Measurements from ENCODE around the gene ILKAP.
A peak's percentile ranks its signal among the peaks of the same experiment; 100 is the strongest.

Gene ILKAP

DNA sequence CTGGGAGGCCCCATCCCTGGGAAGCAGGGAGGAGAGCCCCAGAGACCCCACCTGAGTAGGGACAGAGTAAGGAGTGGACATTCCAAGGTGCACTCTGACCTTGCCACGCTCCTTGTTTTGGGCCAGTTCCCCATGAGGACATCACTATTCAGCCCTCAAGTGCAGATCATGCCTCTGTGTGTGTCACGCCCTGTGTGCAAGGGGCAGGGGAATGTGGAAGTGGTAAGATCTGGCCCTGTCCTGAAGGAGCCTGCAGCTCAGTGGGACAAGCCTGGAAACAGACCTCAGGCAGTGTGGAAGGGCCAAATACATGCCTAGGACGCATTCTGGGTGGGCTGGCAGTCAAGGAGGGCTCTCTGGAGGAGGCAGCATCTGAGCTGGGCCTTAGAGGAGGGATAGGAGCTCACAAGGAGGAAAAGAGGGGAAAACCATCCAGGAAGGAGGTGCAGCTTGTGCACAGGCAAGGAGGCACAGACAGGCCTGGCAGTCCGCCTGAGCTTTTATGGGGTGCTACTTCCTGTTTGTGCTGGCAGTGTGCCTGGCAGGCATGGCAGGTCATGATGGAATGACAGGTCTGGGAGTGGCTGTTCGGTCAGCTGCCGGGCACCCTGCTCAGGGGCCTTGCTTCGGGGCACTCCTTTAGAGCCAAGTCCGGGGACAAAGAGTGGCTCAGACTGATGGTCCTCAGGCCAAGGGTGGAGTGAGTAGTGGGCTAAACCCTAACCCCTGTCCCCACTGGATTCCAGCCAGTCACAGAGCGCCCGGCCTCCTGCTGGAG is 61.8 kb downstream of the ILKAP start:
- TF ChIP-seq GATA1 (IDR thresholded peaks at IDR 0.05; ENCODE audit: low read depth, low read length): no peak
- no peak for TF ChIP-seq POLR2A (IDR thresholded peaks at IDR 0.05; ENCODE audit: low read length)

DNA sequence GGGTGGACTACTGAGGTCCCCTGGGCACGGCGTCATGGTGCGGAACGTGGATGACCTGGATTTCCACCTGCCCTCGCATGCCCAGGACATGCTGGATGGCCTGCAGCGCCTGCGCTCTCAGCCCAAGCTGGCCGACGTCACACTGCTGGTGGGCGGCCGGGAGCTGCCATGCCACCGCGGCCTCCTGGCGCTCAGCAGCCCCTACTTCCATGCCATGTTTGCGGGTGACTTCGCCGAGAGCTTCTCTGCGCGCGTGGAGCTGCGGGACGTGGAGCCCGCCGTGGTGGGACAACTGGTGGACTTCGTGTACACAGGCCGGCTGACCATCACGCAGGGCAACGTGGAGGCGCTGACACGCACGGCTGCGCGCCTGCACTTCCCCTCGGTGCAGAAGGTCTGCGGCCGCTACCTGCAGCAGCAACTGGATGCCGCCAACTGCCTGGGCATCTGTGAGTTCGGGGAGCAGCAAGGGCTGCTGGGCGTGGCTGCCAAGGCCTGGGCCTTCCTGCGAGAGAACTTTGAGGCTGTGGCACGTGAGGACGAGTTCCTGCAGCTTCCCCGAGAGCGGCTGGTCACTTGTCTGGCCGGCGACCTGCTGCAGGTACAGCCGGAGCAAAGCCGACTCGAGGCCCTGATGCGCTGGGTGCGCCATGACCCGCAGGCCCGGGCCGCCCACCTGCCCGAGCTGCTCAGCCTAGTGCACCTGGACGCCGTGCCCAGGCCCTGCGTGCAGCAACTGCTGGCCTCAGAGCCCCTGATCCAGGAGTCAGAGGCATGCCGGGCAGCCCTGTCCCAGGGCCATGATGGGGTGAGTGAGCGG is 62.6 kb downstream of the ILKAP start:
- no peak for TF ChIP-seq POLR2A (IDR thresholded peaks at IDR 0.05; ENCODE audit: low read length)
- no peak for TF ChIP-seq GATA1 (IDR thresholded peaks at IDR 0.05; ENCODE audit: low read depth, low read length)
- DNase-seq: no peak

More for the DNA sequence above, 61.8 kb downstream of the ILKAP start:
- peak in 1 of 2 experiments; percentile 21 for DNase-seq

DNA sequence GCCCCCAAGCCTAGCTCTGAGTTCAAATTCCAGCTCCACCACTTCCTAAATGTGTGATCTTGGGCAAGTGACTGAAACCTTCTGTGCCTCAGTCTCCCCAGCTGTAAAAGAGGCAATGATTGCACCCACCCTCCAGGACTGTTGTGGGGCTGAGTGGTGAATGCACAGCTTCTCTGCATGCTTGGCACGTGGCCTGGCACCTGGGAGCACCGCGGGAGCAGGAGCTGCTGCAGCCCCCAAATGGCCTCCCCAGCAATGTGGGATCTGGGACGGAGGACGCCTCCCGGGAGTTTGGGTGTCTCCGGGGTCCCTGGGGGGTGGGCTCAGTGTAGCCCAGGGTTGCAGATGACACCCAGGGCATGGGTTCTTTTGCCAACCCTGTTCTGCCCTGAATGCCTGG is 63.5 kb downstream of the ILKAP start:
- TF ChIP-seq GATA1 (IDR thresholded peaks at IDR 0.05; ENCODE audit: low read depth, low read length) (no peak), POLR2A (IDR thresholded peaks at IDR 0.05; ENCODE audit: low read length) (no peak)
- DNase-seq: no peak

DNA sequence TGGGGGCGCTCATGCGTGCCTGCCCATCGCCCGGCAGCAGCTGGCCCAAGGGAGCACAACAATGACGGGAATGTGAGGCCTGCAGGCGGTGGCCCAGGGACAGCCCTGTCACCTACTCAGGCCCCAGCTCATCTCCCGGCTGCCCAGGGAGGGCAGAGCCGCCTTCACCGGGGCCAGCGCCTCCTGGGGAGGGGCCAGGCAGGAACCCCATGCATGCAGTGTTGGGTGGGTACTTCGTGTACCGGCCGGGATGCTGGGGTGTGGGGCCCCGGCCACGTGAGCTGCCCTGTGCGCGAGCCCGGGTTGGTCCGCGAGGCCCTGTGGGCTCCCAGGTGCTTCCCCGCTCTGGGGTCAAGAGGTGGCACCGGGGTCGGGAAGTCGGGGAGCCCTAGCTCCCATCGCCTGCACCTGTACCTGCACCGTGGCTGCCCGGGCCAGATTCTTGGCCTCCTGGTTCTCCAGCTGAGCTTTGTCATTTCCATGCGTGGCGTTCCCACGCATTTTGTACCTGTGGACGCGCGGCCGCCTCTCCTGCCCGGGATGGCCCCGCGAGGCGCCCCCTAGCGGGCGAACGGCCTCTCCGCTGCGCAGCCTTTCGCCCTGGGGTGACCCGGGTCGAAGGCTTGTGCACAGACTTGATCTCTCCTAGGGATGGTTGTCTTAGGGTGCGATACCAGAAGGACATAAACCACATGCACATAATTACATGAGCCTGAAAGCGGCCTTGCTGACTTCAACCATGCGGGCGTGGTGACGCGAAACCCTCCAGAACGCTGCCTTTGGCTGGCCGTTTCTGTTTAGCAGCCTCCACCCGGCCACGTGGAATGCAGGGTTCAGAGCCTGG is 64.1 kb downstream of the ILKAP start:
- TF ChIP-seq GATA1 (IDR thresholded peaks at IDR 0.05; ENCODE audit: low read depth, low read length): no peak
- peak; percentile 51 to 70 for DNase-seq

DNA sequence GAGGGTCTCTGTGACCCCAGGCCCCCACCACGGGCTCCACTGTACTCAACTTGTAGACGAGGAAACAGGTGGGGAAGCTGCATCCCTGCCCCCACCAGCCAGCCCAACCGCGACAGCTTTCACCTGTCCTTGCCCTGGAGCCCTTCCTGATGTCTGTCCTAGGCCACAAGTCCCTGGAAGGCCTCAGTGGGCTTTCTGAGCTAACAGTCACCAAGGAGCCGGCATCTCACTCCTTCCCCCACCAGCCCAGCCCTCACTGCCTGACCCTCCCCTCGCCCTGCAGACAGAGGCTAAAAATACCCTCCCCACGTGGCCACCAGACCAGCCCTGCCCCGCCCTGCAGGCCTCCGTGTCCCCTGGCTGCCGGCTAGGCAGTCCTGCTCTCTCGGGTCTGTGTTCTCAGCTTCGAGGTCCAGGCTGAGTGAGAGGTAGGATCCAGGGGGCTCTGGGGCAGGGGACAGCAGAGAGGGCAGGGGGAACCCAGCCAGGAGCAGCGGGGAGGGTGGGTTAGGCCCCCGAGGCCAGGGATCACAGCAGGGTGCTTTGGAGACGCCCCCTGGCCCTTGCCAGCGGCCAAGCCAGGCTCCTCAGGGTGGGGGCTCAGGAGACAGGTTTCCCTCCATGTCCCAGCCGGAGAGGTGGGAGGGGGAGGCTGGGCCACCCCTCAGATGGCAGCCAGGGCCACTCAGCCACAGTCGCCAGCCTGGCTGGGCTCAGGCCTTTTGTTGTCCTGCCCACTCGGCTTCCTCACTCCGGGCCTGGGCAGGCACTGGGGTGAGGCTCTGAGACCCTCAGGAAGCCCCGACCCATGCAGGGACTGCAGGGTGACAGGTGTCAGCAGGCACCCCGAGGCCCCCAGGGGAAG is 64.9 kb downstream of the ILKAP start, which contains the start of gene KLHL30:
KLHL30 (plus strand) TSS at position 338 of the 865 bp plus-strand sequence. CDS start 2,087 bp downstream, outside the sequence.
- TF ChIP-seq POLR2A (IDR thresholded peaks at IDR 0.05; ENCODE audit: low read length) (no peak), GATA1 (IDR thresholded peaks at IDR 0.05; ENCODE audit: low read depth, low read length) (no peak)
- no peak for DNase-seq

DNA sequence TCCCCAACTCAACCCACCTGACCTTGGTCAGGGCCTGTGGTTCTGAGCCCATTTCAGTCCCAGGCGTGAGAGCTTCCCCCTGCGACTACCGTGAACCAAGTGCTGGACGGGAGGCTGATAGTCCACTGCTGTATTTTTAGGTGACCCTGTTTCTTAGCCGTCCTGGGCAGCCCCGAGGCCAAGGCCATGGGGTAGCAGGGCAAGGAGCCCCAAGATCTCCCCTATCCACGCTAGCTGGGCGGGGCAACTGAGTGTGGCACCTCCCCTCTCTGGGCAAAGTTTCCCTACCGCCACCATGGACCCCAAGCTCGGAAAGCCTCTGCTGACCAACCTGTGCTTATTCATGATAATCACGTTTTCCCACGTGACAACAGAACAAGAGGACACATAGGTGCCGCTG is 65.6 kb downstream of the ILKAP start:
- TF ChIP-seq POLR2A (IDR thresholded peaks at IDR 0.05; ENCODE audit: low read length) (no peak), GATA1 (IDR thresholded peaks at IDR 0.05; ENCODE audit: low read depth, low read length) (no peak)

DNA sequence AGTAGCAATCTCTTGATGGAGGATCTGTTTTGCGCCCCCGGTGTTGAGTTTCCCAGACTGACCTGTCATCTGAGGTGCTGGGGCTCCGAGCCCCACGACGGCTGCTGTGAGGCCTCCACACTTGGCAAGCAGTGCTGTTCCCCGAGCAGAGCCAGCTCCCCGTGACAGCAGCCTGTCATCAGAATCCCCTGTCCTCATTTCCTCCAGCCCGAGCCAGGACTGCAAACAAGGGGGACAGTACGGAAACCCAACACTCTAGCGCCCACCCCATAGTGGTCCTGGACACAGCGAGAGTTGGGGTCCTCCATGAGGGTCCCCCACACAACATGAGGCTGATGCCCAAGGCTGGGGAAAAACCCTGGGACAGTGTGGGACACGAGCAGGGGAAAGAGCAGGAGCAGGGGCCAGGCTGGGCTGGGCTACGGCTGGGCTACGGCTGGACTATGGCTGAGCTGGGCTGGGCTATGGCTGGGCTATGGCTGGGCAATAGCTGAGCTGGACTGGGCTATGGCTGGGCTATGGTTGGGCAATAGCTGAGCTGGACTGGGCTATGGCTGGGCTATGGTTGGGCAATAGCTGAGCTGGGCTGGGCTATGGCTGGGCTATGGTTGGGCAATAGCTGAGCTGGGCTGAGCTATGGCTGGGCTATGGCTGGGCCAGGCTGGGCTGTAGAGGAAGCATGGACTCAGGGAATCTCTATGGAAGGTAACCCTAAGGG is 66.5 kb downstream of the ILKAP start:
- no peak for TF ChIP-seq GATA1 (IDR thresholded peaks at IDR 0.05; ENCODE audit: low read depth, low read length)
- TF ChIP-seq POLR2A (IDR thresholded peaks at IDR 0.05; ENCODE audit: low read length): no peak
- no peak for DNase-seq

More for the DNA sequence above, 65.6 kb downstream of the ILKAP start:
- DNase-seq: no peak

DNA sequence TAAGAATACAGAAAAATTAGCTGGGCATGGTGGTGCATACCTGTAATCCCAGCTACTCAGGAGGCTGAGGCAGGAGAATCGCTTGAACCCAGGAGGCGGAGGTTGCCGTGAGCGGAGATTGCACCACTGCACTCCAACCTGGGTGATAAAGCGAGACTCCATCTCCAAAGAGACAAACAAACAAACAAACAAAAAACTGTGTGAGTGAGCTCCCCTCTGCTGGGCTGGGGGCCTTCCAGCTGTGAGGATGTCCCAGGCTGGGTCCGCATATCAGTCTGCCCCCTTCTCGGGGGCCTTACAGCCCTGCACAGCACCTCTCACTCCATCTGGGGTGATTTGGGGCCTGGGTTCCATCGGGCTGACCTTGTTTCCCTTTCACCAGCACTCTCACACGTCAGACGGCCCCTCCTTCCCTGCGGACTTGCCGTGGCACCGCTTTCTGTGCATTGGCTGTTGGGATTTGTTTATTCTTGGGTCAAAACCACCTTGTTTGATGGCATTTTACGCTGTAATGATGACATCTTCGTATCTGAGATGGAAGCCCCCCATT is 67.8 kb downstream of the ILKAP start:
- TF ChIP-seq GATA1 (IDR thresholded peaks at IDR 0.05; ENCODE audit: low read depth, low read length) (no peak), POLR2A (IDR thresholded peaks at IDR 0.05; ENCODE audit: low read length) (no peak)
- no peak for DNase-seq

DNA sequence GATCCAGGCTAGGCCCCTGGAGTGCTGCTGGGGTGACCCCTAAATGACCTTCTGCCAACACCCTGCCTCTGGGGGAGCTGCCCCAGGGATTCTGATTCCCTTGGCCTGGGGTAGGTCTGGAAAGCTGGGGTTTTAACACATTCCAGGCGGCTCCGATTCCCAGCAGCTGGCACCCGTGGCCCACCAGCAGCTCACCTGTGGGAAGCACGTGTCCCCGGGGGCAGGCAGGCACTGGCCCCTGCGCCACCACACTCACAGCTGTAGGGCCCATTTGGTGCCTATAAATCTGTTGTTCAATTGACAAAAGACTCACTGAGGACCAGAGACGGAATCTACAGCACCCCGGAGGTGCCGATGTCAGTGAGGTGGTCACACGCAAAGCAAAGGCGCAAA is 69.1 kb downstream of the ILKAP start:
- TF ChIP-seq GATA1 (IDR thresholded peaks at IDR 0.05; ENCODE audit: low read depth, low read length) (no peak), POLR2A (IDR thresholded peaks at IDR 0.05; ENCODE audit: low read length) (no peak)
- DNase-seq: no peak

DNA sequence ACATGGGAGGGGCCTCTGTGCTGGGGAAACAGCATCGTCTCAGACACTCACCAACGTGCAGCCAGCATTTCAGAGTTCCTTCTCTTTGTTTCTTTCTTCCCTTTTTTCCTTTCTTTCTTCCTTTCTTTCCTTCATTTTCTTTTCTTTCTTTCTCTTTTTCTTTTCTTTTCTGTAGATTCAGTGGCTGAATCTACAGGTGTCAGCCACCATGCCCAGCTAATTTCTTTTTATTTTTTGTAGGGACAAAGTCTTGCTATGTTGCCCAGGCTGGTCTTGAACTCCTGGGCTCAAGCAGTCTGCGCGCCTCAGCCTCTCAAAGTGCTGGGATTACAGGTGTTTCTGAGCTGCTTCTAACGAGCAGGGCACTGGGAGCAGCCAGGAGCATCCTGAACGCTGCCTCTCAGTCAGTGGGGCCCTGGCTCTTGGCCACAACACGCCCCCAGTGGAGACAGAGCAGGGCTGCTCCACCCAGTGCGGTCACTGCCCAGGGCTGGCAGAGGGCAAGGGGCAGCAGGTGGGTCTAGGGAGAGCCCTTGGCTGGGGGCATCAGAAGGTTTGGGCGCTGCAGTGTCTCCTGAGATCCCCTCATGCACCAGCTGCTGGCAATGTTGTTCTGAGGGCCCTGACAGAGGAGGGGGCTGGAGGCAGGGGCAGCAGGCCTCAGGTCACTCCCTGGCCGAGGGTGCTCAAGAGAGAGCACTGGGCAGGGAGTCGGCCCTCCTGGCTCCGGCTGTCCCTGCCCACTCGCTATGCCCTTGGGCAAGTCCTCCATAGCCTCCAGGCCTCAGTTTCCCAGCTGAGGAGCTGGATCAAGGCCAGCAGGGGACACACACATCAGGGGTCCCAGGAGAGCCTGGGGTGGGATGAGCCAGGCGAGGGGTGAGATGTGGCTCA is 69.7 kb downstream of the ILKAP start:
- TF ChIP-seq GATA1 (IDR thresholded peaks at IDR 0.05; ENCODE audit: low read depth, low read length) (no peak), POLR2A (IDR thresholded peaks at IDR 0.05; ENCODE audit: low read length) (no peak)
- DNase-seq: no peak
